GM12892 (cell line): ENCODE data around the gene PRRX1.

Source experiments
- POLR2A ChIP-seq: IDR thresholded peaks from 2 replicates; pipeline ENCODE4 v1.6.1; 2011; ENCODE audit warnings: low read depth, low read length, control low read depth
- POLR2AphosphoS5 ChIP-seq: IDR thresholded peaks from 2 replicates; pipeline ENCODE4 v1.6.1; 2011; ENCODE audit warnings: low read depth, low read length, control low read depth

GRCh38 chr1:170675865-170676264 lies 11.9 kb downstream of the PRRX1 start:
- TF ChIP-seq POLR2A: no peak
- TF ChIP-seq POLR2AphosphoS5: no peak
